K562 (cell line): Measurements from ENCODE around the gene PRRT1. TPM values are rescaled to one million over a fixed set of nuclear protein-coding genes. Genes with fewer than 3 reads are reported as not detected.

Experiments
- ARNT ChIP-seq, 2 experiments: fragments of 450-650 bp; IDR thresholded peaks; 2 replicates each; pipeline ENCODE4 v1.6.1; 2016; ENCODE audit warnings: mild to moderate bottlenecking in 1 of 2
- ASH1L ChIP-seq: fragments of 450-650 bp; IDR thresholded peaks from 2 replicates; pipeline ENCODE4 v1.6.1; 2018; ENCODE audit warnings: borderline replicate concordance, mild to moderate bottlenecking, low read depth; ENCODE audit not compliant: partially characterized antibody
- BRF2 ChIP-seq: IDR thresholded peaks from 3 replicates; pipeline ENCODE4 v1.6.1; 2011; ENCODE audit warnings: borderline replicate concordance, mild to moderate bottlenecking; ENCODE audit not compliant: insufficient read length, insufficient read depth
- CTCFL ChIP-seq: IDR thresholded peaks from 2 replicates; pipeline ENCODE4 v1.6.1; 2011; ENCODE audit warnings: borderline replicate concordance, low read depth, mild to moderate bottlenecking, moderate library complexity, low read length; ENCODE audit not compliant: insufficient read depth, poor library complexity, severe bottlenecking
- DDX20 ChIP-seq: fragments of 450-650 bp; IDR thresholded peaks from 2 replicates; pipeline ENCODE4 v1.6.1; 2016; ENCODE audit warnings: missing genetic modification characterization, low read depth, mild to moderate bottlenecking, missing compliant biosample characterization, moderate library complexity
- ELF4 ChIP-seq: fragments of 450-650 bp; formaldehyde crosslinking; IDR thresholded peaks from 2 replicates; pipeline ENCODE4 v1.4.0; 2022; ENCODE audit warnings: missing genetic modification characterization
- FOXM1 ChIP-seq, 2 experiments: fragments of 450-650 bp in 1 of 2; sonication (generic) in 1 of 2; formaldehyde crosslinking in 1 of 2; IDR thresholded peaks; 2 replicates each; pipeline versions ENCODE4 v1.6.1 to v1.9.0; 2017 to 2022; ENCODE audit warnings: low read depth in 2 of 2, mild to moderate bottlenecking in 2 of 2, missing genetic modification reagents in 1 of 2, moderate library complexity in 1 of 2
- GTF2F1 ChIP-seq: IDR thresholded peaks from 2 replicates; pipeline ENCODE4 v1.6.1; 2011; ENCODE audit warnings: low read depth, low read length, improper control_type of control experiment
- LEF1 ChIP-seq: fragments of 450-650 bp; IDR thresholded peaks from 2 replicates; pipeline ENCODE4 v1.6.1; 2016; ENCODE audit warnings: mild to moderate bottlenecking
- MAFF ChIP-seq: IDR thresholded peaks from 2 replicates; pipeline ENCODE4 v1.6.1; 2012; ENCODE audit warnings: low read length, improper control_type of control experiment
- PPARD ChIP-seq: fragments of 250-450 bp; sonication (Bioruptor Pico); IDR thresholded peaks from 2 replicates; pipeline ENCODE4 v1.8.0; 2022; ENCODE audit warnings: inconsistent platforms, mild to moderate bottlenecking, moderate library complexity
- RAD21 ChIP-seq, 2 experiments: fragments of 250-450 bp in 1 of 2; fragments of 450-650 bp in 1 of 2; sonication (Bioruptor Pico) in 1 of 2; formaldehyde crosslinking in 1 of 2; IDR thresholded peaks in 1 of 2; conservative IDR thresholded peaks in 1 of 2; 2 replicates each; pipeline versions ENCODE4 v1.4.0 to v1.8.0; 2020 to 2022; ENCODE audit warnings: mild to moderate bottlenecking in 2 of 2, moderate library complexity in 1 of 2
- TAF15 ChIP-seq: fragments of 200-400 bp; formaldehyde crosslinking; IDR thresholded peaks from 2 replicates; pipeline ENCODE4 v1.6.1; 2017; ENCODE audit warnings: mild to moderate bottlenecking, low read depth, low read length, moderate library complexity
- TGIF2 ChIP-seq: sonication (generic); formaldehyde crosslinking; IDR thresholded peaks from 2 replicates; pipeline ENCODE4 v1.8.1; 2022; ENCODE audit warnings: mild to moderate bottlenecking, missing genetic modification reagents, moderate library complexity
- XRCC5 ChIP-seq: fragments of 200-400 bp; formaldehyde crosslinking; IDR thresholded peaks from 2 replicates; pipeline ENCODE4 v1.6.1; 2017; ENCODE audit warnings: low read depth, mild to moderate bottlenecking, low read length
- ZC3H11A ChIP-seq: IDR thresholded peaks from 2 replicates; pipeline ENCODE4 v1.6.1; 2012; ENCODE audit warnings: low read depth, low read length, improper control_type of control experiment
- ZC3H4 ChIP-seq: sonication (generic); formaldehyde crosslinking; IDR thresholded peaks from 2 replicates; pipeline ENCODE4 v1.9.0; 2021; ENCODE audit warnings: missing genetic modification reagents, borderline replicate concordance
- ZNF124 ChIP-seq: sonication (generic); formaldehyde crosslinking; IDR thresholded peaks from 2 replicates; pipeline ENCODE4 v1.8.1; 2022; ENCODE audit warnings: missing genetic modification reagents
- polyA plus RNA-seq, 8 experiments: library from polyadenylated mRNA; depleted of rRNA in 4 of 8; stranded (reverse) in 5 of 8; unstranded in 3 of 8; fragments of >200 nt; fragmentation: Nextera tagmentation in 2 of 8; fragmentation: Illumina TruSeq in 1 of 8; extraction: Ambion mirVana in 2 of 8; extraction: Trizol in 1 of 8; gene quantifications; 2 replicates each; pipeline versions ENCODE4 v1.2.1 to v1.2.3, GENCODE V29; 2011 to 2014; ENCODE audit warnings: inconsistent platforms in 1 of 8, missing spikeins in 1 of 8
- total RNA-seq, 7 experiments: library from RNA; depleted of rRNA in 6 of 7; stranded (reverse); fragments of >200 nt in 6 of 7; fragmentation: Illumina TruSeq in 2 of 7; extraction: Trizol in 2 of 7; gene quantifications; 2 replicates each; pipeline versions ENCODE4 v1.2.1 to v1.2.3, GENCODE V29; 2011 to 2021; ENCODE audit warnings: low replicate concordance in 1 of 7
- TF ChIP-seq, protein P1 (sequence below): IDR thresholded peaks from 2 replicates; pipeline ENCODE4 v1.6.1; 2012; ENCODE audit warnings: low read depth, low read length, improper control_type of control experiment, borderline replicate concordance
- TF ChIP-seq, protein P2 (sequence below), 2 experiments: IDR thresholded peaks; 2 replicates each; pipeline ENCODE4 v1.6.1; 2011; ENCODE audit warnings: borderline replicate concordance in 1 of 2, control low read depth in 1 of 2, low read depth in 1 of 2, low read length in 1 of 2, mild to moderate bottlenecking in 1 of 2, mixed read lengths in 1 of 2, moderate library complexity in 1 of 2; ENCODE audit not compliant: insufficient read depth in 1 of 2, insufficient read length in 1 of 2, poor library complexity in 1 of 2, severe bottlenecking in 1 of 2; ENCODE audit errors: extremely low read depth in 1 of 2

The PRRT1 gene
- total and polyA plus RNA-seq, 9 of the 15 experiments (the other 6 are each of a cell fraction or from before 2014, with no cell fraction given): 0.14 to 3.5 (median 0.41) TPM

DNA sequence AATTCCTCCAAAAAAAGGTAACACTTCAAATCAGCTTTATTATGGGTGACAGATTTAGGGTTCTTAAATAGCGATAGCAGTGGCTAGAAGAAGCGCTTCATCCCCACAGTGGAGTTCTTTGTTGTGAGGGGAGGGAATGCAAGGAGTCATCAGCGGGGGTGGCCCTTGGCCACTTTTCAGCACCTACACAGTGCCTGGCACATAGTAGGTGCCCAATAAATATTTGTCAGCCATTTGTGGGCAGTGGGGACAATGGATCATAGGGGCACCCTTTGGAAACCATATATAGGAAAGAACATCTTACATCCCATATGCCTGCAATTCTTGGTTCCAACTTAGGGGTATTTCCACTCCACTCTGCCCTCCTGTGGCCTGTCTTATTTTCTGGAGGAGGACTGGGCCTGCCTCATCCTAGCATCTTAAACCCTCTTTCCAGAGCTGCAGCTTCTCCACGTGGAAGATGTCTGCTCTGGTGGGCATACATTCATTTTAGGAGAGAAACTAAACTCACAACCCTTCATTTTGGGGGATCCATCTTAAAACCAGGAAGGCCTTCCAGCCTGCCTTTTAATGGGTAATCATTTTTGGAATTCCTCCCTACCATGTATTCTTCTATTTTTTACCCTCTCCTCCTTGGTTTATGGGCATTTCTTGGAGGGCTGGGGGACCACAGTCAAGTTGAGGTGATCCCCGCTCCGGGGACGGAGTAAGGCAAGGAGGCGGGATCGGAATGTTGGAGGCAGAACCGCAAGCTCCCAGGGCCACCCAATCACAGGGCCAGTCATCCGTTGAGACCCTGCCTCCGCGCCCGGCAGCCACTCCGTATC, 43.3 kb upstream of the PRRT1 start (continued):
- TF ChIP-seq ZNF124 (CRISPR knock-in tag): no peak
- peak; percentile 73 to 88; a peak in 2 of 4 replicates for TF ChIP-seq ARNT (IDR thresholded peaks at IDR 0.05)
- TF ChIP-seq ELF4 (CRISPR knock-in tag): no peak
- TF ChIP-seq TGIF2 (CRISPR knock-in tag): no peak
- TF ChIP-seq MAFF: no peak
- TF ChIP-seq FOXM1 (IDR thresholded peaks at IDR 0.05; ENCODE audit: low read depth): peak; percentile 34; the same call in 1 of the 2 replicates
- no peak; the same call in 1 of the 2 replicates for TF ChIP-seq FOXM1 (CRISPR knock-in tag; IDR thresholded peaks at IDR 0.05; ENCODE audit: low read depth)
- TF ChIP-seq, protein P1, sequence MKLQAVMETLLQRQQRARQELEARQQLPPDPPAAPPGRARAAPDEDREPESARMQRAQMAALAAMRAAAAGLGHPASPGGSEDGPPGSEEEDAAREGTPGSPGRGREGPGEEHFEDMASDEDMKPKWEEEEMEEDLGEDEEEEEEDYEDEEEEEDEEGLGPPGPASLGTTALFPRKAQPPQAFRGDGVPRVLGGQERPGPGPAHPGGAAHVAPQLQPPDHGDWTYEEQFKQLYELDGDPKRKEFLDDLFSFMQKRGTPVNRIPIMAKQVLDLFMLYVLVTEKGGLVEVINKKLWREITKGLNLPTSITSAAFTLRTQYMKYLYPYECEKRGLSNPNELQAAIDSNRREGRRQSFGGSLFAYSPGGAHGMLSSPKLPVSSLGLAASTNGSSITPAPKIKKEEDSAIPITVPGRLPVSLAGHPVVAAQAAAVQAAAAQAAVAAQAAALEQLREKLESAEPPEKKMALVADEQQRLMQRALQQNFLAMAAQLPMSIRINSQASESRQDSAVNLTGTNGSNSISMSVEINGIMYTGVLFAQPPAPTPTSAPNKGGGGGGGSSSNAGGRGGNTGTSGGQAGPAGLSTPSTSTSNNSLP: no peak
- no peak for TF ChIP-seq BRF2
- TF ChIP-seq ZC3H4 (CRISPR knock-in tag): no peak
- no peak for TF ChIP-seq CTCFL
- no peak for TF ChIP-seq TAF15
- peak; percentile 65 to 76 for TF ChIP-seq RAD21 (CRISPR knock-in tag; conservative IDR thresholded peaks at IDR 0.05 in 1 of 2, IDR thresholded peaks at IDR 0.05 in 1 of 2)
- TF ChIP-seq, protein P2, sequence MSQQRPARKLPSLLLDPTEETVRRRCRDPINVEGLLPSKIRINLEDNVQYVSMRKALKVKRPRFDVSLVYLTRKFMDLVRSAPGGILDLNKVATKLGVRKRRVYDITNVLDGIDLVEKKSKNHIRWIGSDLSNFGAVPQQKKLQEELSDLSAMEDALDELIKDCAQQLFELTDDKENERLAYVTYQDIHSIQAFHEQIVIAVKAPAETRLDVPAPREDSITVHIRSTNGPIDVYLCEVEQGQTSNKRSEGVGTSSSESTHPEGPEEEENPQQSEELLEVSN (IDR thresholded peaks at IDR 0.05; ENCODE audit: borderline replicate concordance in 1 of 2, extremely low read depth in 1 of 2, insufficient read depth in 1 of 2, insufficient read length in 1 of 2, low read depth in 1 of 2, low read length in 1 of 2, poor library complexity in 1 of 2, severe bottlenecking in 1 of 2): no peak
- no peak for TF ChIP-seq PPARD (CRISPR knock-in tag)
- TF ChIP-seq GTF2F1: 0 out of 2 replicates have a peak, but pooled peaks have one; percentile 13
- TF ChIP-seq ASH1L: peak; percentile 15
- TF ChIP-seq LEF1: peak; percentile 59
- no peak; the same call in 1 of the 2 replicates for TF ChIP-seq XRCC5
- no peak for TF ChIP-seq ZC3H11A
- no peak for TF ChIP-seq DDX20 (tag)
